Ishikawa (cell line): Measurements from ENCODE around the gene BRAT1.

Experiments used
- CREB1 ChIP-seq: IDR thresholded peaks from 2 replicates; pipeline ENCODE4 v1.6.1; 2012; ENCODE audit warnings: low read depth
- EGR1 ChIP-seq: IDR thresholded peaks from 2 replicates; pipeline ENCODE4 v1.6.1; 2012
- EP300 ChIP-seq: IDR thresholded peaks from 2 replicates; pipeline ENCODE4 v1.6.1; 2012; ENCODE audit warnings: borderline replicate concordance
- FOXM1 ChIP-seq: IDR thresholded peaks from 2 replicates; pipeline ENCODE4 v1.6.1; 2012; ENCODE audit warnings: low read depth, borderline replicate concordance
- NFIC ChIP-seq: IDR thresholded peaks from 2 replicates; pipeline ENCODE4 v1.6.1; 2012
- REST ChIP-seq: IDR thresholded peaks from 2 replicates; pipeline ENCODE4 v1.6.1; 2012; ENCODE audit warnings: low read depth, mild to moderate bottlenecking
- TAF1 ChIP-seq: IDR thresholded peaks from 2 replicates; pipeline ENCODE4 v1.6.1; 2012; ENCODE audit warnings: low read depth, mild to moderate bottlenecking
- TCF12 ChIP-seq: IDR thresholded peaks from 2 replicates; pipeline ENCODE4 v1.6.1; 2012; ENCODE audit warnings: low read depth
- USF1 ChIP-seq: IDR thresholded peaks from 2 replicates; pipeline ENCODE4 v1.6.1; 2012
- YY1 ChIP-seq: IDR thresholded peaks from 2 replicates; pipeline ENCODE4 v1.6.1; 2012; ENCODE audit warnings: low read depth

GRCh38 chr7:2540133-2540532, 15.2 kb downstream of the BRAT1 start:
- TF ChIP-seq CREB1: no peak
- TF ChIP-seq REST: no peak
- TF ChIP-seq NFIC: no peak
- no peak for TF ChIP-seq FOXM1
- TF ChIP-seq YY1: no peak
- no peak for TF ChIP-seq EP300
- no peak for TF ChIP-seq TCF12
- no peak for TF ChIP-seq TAF1
- no peak for TF ChIP-seq USF1
- no peak for TF ChIP-seq EGR1
